ENCODE measurements around the gene STK40. TPM values are rescaled to one million over a fixed set of nuclear protein-coding genes. Genes with fewer than 3 reads are reported as not detected.

Gene STK40
- total RNA-seq, 1 donor from 2014 or later = 52.9 TPM

GRCh38 chr1:36328713-36329112 lies 57.0 kb downstream of the STK40 start:
- Mint-ChIP-seq H3K4me1 (ENCODE audit: low read depth, unreplicated experiment) (peaks cover 5% of the 10 kb centered on the region), H3K36me3 (ENCODE audit: unreplicated experiment) (peaks cover 10% of the 10 kb centered on the region), H3K9me3 (ENCODE audit: unreplicated experiment) (peaks cover 3% of the 10 kb centered on the region), H3K27me3 (ENCODE audit: unreplicated experiment) (peaks cover 19% of the 10 kb centered on the region), H3K27ac (ENCODE audit: unreplicated experiment) (no peak overlapping the region), H3K4me3 (ENCODE audit: unreplicated experiment) (no peak overlapping the region)
- DNase-seq = no peak
- TF ChIP-seq CTCF (IDR thresholded peaks at IDR 0.05; ENCODE audit: partially characterized antibody, unreplicated experiment) = no peak

GRCh38 chr1:36328088-36328480 lies 57.6 kb downstream of the STK40 start:
- Mint-ChIP-seq H3K9me3 (ENCODE audit: unreplicated experiment) (peaks cover 3% of the 10 kb centered on the region), H3K27me3 (ENCODE audit: unreplicated experiment) (peaks cover 19% of the 10 kb centered on the region), H3K27ac (ENCODE audit: unreplicated experiment) (no peak overlapping the region), H3K4me3 (ENCODE audit: unreplicated experiment) (no peak overlapping the region), H3K36me3 (ENCODE audit: unreplicated experiment) (peaks cover 10% of the 10 kb centered on the region), H3K4me1 (ENCODE audit: low read depth, unreplicated experiment) (peaks cover 5% of the 10 kb centered on the region)
- no peak for TF ChIP-seq CTCF (IDR thresholded peaks at IDR 0.05; ENCODE audit: partially characterized antibody, unreplicated experiment)
- no peak for DNase-seq

GRCh38 chr1:36327421-36328087 lies 58.2 kb downstream of the STK40 start:
- Mint-ChIP-seq H3K36me3 (ENCODE audit: unreplicated experiment) (peaks cover 10% of the 10 kb centered on the region), H3K9me3 (ENCODE audit: unreplicated experiment) (peaks cover 3% of the 10 kb centered on the region), H3K4me1 (ENCODE audit: low read depth, unreplicated experiment) (peaks cover 5% of the 10 kb centered on the region), H3K27me3 (ENCODE audit: unreplicated experiment) (peaks cover 18% of the 10 kb centered on the region), H3K27ac (ENCODE audit: unreplicated experiment) (no peak overlapping the region), H3K4me3 (ENCODE audit: unreplicated experiment) (no peak overlapping the region)
- TF ChIP-seq CTCF (IDR thresholded peaks at IDR 0.05; ENCODE audit: partially characterized antibody, unreplicated experiment) = no peak
- no peak for DNase-seq

GRCh38 chr1:36326499-36326898 lies 59.2 kb downstream of the STK40 start:
- TF ChIP-seq CTCF (IDR thresholded peaks at IDR 0.05; ENCODE audit: partially characterized antibody, unreplicated experiment) = no peak
- no peak for DNase-seq
- H3K4me3 Mint-ChIP-seq (ENCODE audit: unreplicated experiment) = no peak overlapping the region
- peaks cover 10% of the 10 kb centered on the region for H3K36me3 Mint-ChIP-seq (ENCODE audit: unreplicated experiment)
- H3K9me3 Mint-ChIP-seq (ENCODE audit: unreplicated experiment) = peaks cover 1% of the 10 kb centered on the region
- H3K27me3 Mint-ChIP-seq (ENCODE audit: unreplicated experiment) = peaks cover 20% of the 10 kb centered on the region
- peaks cover 5% of the 10 kb centered on the region for H3K4me1 Mint-ChIP-seq (ENCODE audit: low read depth, unreplicated experiment)
- H3K27ac Mint-ChIP-seq (ENCODE audit: unreplicated experiment) = no peak overlapping the region

- TF ChIP-seq CTCF (IDR thresholded peaks at IDR 0.05; ENCODE audit: partially characterized antibody, unreplicated experiment) = no peak
- peaks cover 29% of the 10 kb centered on the region for H3K27me3 Mint-ChIP-seq (ENCODE audit: unreplicated experiment)
- H3K27ac Mint-ChIP-seq (ENCODE audit: unreplicated experiment) = no peak overlapping the region
- peaks cover 3% of the 10 kb centered on the region for H3K9me3 Mint-ChIP-seq (ENCODE audit: unreplicated experiment)
- H3K4me3 Mint-ChIP-seq (ENCODE audit: unreplicated experiment) = no peak overlapping the region
- DNase-seq = no peak
- no peaks in the 10 kb centered on the region for H3K36me3 Mint-ChIP-seq (ENCODE audit: unreplicated experiment)
- peaks cover 5% of the 10 kb centered on the region for H3K4me1 Mint-ChIP-seq (ENCODE audit: low read depth, unreplicated experiment)
These were observed 61.4 kb downstream of the STK40 start for GRCh38 chr1:36324353-36324703.

Data from glutamatergic neuron (in vitro differentiated cells).